GM19035 (cell line): Measurements from ENCODE around the gene DENND1A.

Experiments used
- ATAC-seq: cut with Tn5 transposase; IDR thresholded peaks from one replicate; pipeline ENCODE4 v1.9.1; 2021; ENCODE audit not compliant: unreplicated experiment

Gene DENND1A

DNA sequence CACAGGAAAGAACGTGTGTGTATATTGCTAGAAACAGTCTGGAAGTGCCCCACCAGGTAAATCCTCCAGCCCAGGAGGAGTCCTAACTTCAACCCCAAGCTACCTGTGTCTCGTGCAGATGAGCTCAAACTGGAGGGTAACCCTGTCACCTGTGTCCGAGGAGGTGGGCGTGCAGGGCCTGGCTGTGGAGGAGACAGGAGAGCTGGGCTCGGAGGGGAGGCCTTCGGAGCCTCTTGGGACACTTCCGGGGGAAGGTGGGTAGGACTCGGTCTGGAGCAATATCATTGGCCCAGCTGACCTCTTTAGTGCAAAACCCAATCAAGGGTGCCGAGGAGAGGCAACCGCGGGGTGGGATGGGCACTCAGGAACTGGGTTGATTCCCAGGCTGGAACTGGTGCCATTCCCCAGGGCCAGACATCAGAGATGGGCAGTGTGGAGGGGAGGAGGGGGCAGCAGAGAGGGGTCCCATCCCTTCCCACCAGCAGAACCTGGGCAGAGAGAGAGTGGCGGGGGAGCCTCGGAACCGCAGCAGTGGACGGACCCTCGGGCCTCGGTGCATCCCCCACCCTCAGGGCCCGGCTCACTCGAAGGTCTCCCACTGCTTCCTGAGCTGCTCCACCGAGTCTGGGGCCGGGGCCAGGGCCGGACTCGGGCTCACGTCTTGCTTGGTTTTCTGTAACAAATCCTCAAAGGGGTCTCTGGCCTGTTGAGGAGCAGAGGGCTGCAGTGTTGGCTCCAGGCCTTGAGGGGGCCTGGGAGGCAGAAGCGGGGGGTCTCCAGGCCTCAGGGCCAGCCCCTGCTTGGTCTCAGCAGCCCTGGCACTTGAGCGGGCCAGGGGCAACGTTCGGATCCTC is 548.8 kb downstream of the DENND1A start:
- no peak for ATAC-seq

DNA sequence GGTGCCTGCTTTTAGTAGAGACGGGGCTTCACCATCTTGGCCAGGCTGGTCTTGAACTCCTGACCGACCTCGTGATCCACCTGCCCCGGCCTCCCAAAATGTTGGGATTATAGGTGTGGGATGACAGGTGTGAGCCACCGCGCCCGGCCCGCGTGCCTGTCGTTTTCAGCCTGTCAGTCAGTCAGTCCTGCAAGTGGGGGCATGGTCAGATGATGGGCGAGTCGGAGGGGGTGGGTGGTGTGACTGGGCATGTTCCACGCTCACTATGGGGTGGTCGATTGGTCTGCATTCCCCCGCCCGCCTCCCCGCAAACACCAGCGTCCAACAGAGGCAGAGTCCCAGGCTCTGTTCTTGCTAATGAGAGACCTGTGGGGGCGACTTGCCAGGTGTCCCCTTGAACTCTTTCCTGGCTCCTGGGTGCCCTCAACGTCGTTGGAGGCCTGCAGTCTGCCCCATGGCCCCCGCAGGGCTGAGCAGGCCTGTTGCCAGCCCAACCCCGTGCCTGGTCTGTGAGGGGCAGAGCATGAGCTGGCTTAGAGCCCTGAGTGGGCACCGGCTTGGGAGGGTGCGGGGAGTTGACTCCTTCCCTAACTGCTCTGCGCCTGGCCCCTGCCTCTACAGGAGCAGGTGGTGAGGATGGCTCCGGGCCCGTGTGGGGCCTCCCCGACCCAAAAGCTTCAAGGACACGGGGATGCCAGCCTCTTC is 550.8 kb downstream of the DENND1A start:
- no peak for ATAC-seq

DNA sequence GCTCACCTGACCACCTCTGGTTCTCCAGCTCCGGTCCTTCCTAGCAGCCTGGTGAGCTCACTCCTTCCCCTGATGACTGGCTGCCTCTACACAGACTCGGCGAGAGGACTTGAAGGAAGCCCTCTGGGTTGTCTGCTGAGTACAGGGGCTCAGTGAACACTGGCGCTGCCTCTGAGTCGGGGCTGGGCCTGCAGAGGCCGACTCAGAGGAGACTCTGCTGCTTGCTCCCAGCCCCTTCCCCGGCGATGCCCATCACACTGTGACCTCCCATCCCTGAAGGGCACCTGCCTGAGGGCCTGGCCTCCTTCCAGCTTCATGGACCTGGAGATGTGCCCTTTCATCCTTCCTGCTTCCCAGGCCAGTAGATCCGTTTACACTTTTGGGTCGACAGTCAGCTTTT is 551.9 kb downstream of the DENND1A start:
- ATAC-seq: no peak

DNA sequence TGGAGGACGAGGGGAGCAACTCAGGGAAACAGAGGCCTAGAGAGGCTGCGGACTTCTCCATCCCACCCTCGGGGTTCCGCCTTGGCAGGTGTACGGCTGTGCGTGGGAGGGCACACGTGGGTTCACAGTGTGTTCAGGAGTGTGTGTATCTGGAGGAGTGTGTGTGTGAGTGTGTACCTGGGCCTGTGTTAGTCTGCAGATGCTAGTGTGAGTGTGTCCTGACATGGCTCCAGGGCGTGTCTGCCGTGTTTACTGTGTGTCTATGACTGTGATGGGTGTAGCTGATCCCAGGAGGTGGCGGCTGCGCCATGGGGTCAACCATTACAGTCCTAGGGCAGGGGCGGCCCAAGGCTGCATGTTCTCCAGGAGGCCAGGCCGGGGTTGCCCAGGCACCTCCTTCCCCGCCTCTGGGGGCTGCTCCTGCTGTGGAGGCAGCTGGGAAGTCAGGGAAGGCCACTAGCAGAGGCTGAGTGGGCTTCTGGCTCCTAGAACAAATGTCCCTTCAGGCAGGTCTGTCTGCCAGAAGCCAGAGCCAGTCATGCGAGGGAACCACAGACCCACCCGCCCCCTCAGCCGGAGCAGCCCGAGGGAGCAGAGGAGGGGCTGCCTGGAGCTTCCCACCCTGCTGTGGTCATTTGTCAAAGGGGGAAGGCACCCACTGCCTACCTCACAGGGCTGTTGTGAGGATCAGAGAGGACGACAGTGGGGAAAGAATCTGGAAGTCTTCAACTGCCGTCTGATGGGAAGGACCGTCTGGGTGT is 552.5 kb downstream of the DENND1A start:
- ATAC-seq: no peak

GRCh38 chr9:123376218-123377071 is 553.5 kb downstream of the DENND1A start:
- no peak for ATAC-seq

DNA sequence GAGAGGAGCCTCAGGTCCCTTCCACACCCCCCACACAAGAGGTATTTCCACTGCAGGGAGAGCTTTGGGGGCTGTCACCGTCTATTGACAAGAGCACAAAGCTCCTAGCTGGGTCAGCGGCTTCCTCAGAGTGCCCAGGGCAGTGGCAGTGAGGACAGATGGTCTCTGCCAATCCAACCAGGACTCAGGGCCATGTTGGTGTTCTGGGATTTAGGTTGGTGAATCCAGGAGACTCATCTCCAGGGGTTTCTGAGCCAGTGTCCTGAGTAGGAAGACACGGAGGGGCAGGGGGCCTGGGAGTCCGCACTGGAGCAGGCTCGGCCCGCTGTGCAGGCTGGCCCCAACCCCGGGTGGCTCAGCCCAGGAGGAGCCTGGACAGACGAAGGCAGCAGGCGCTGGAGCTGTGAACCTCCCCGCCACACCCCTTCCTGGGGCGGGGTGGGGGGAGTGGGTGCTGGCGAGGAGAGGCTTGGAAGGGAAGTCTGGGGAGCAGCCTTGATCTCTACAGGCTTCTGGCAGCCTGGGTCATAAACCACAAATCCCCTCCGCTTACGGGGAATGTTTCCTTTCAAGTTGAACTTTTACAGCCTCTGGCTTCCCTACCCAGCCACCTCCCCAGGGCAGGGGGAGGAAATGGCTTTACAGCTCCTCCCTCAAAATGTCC is 554.3 kb downstream of the DENND1A start:
- ATAC-seq: no peak

DNA sequence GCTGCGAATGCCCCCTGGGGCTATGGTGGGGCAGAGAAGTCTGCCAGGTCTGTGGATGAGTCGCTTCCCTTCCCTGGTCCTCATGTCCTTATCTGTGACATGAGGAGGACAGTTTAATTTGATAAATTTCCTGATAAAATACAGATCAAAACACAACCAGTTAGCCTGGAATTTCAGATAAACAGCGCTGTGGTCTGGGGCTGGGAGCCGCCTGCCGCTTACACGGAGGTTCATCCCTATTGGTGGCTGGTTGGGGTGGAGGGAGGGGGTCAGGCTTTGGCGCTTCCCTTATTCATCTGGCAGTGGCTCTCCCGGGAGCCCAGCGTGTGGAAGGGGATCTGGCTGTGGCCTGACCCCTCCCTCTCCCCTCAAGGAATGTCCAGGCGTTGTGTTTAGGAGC is 556.0 kb downstream of the DENND1A start:
- ATAC-seq: no peak

- no peak for ATAC-seq
Observed at GRCh38 chr9:123373447-123373923, 556.4 kb downstream of the DENND1A start.

- ATAC-seq: no peak
Observed at GRCh38 chr9:123372766-123373446, 557.0 kb downstream of the DENND1A start.

- no peak for ATAC-seq
Observed at GRCh38 chr9:123371805-123372590, 557.9 kb downstream of the DENND1A start.

DNA sequence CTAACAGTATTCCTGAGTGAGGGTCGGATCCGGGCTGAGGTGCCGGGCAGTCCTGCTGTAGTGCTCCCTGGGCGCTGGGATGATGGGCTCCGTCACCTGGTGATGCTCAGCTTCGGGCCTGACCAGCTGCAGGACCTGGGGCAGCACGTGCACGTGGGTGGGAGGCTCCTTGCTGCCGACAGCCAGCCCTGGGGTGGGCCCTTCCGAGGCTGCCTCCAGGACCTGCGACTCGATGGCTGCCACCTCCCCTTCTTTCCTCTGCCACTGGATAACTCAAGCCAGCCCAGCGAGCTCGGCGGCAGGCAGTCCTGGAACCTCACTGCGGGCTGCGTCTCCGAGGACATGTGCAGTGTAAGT is 558.7 kb downstream of the DENND1A start:
- no peak for ATAC-seq

- no peak for ATAC-seq
Observed at GRCh38 chr9:123370526-123371227, 559.2 kb downstream of the DENND1A start.

DNA sequence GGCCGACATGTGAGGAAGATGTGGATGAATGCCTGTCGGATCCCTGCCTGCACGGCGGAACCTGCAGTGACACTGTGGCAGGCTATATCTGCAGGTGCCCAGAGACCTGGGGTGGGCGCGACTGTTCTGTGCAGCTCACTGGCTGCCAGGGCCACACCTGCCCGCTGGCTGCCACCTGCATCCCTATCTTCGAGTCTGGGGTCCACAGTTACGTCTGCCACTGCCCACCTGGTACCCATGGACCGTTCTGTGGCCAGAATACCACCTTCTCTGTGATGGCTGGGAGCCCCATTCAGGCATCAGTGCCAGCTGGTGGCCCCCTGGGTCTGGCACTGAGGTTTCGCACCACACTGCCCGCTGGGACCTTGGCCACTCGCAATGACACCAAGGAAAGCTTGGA is 559.8 kb downstream of the DENND1A start:
- no peak for ATAC-seq

DNA sequence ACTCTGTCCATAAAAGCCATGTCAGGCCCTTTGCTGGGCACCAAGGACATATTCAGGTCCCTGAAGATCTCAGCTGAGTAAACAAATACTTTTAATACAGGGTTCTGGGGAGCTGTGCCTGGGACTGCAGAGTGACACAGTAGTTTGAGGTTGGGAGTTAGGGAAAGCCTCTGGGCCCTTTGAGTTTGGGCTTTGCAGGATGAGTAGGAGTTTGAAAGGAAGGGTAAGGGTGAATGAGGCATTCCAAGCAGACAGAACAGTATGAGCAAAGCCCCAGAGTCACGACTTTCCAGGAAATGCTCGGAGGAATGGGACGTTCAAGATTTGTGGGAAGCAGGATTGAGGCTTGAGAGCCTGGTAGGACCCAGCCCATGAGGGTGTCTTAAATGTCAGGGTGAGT is 560.6 kb downstream of the DENND1A start:
- ATAC-seq: no peak

DNA sequence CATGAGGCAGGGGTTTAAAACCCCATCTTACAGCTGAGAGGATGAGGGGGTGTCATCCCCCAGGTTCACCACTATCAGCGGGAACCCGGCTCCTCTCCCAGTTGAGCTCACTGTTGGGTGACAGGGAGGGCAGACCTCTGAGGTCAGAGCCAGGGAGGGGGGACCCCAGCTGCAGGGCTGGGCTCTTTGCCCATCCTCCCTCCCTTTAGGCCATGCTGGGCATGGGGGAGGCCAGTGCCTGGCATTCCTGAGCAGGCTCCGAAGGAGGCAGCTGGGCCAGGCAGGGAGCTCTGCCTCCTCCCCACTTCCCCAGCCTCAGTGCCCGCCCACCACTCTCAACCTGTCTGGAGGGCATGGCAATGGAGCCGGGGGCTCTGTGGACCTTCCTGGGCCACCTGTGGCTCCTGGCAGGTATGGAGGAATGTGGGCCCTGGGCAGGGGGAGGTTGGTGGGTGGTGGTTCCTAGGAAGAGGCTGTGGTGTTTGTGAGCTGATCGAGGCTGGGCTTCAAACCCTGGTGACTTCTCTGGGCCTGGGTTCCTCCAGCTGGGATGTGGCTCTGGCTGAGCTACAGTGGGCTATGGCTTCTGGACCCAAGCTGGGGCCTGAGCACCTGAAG is 561.3 kb downstream of the DENND1A start:
- ATAC-seq: no peak

- ATAC-seq: no peak
Observed at GRCh38 chr9:123368023-123368422, 561.9 kb downstream of the DENND1A start.

DNA sequence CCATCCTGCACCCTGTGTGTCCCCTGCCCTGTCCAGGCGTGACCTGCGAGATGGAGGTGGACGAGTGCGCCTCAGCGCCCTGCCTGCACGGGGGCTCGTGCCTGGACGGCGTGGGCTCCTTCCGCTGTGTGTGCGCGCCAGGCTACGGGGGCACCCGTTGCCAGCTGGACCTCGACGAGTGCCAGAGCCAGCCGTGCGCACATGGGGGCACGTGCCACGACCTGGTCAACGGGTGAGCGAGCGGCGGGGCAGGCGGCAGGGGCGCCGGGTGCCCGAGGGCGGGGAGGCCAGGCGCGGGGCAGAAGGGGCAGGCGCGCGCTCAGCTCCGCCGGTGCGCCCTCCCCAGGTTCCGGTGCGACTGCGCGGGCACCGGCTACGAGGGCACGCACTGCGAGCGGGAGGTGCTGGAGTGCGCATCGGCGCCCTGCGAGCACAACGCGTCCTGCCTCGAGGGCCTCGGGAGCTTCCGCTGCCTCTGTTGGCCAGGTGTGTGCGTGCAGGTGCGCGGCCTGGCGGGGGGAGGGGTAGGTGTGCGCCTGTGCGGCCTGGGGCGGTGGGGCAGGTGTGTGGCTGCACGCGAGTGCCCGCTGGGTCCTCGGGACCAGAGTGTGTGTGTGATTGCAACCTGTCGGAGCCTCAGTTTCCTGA is 563.9 kb downstream of the DENND1A start:
- ATAC-seq: no peak
